Measurements from ENCODE around the gene PEX10.

The PEX10 gene

GRCh38 chr1:2418791-2419320 is 6.5 kb upstream of the PEX10 start:
- DNase-seq = no peak

- no peak for DNase-seq
Observed at GRCh38 chr1:2417833-2418225, 5.5 kb upstream of the PEX10 start.

- DNase-seq = no peak
Observed at GRCh38 chr1:2417083-2417832, 4.9 kb upstream of the PEX10 start.

GRCh38 chr1:2416403-2416802 is 4.0 kb upstream of the PEX10 start:
- DNase-seq = no peak

- DNase-seq = no peak
Observed at GRCh38 chr1:2415801-2416208, 3.4 kb upstream of the PEX10 start.

GRCh38 chr1:2415337-2415736 is 3.0 kb upstream of the PEX10 start:
- DNase-seq = no peak

GRCh38 chr1:2414297-2414958 is 2.1 kb upstream of the PEX10 start:
- peak; percentile 44 for DNase-seq

- no peak for DNase-seq
Observed at GRCh38 chr1:2413495-2414296, 1.3 kb upstream of the PEX10 start.

- no peak for DNase-seq
Observed at GRCh38 chr1:2412773-2413494, 570 bp upstream of the PEX10 start.

- DNase-seq = peak; percentile 15
Observed at GRCh38 chr1:2411801-2412394, 466 bp downstream of the PEX10 start.

- no peak for DNase-seq
Observed at GRCh38 chr1:2409745-2410144, 2.6 kb downstream of the PEX10 start.

- no peak for DNase-seq
Observed at GRCh38 chr1:2408859-2409276, 3.5 kb downstream of the PEX10 start.

- no peak for DNase-seq
Observed at GRCh38 chr1:2408456-2408855, 3.9 kb downstream of the PEX10 start.

GRCh38 chr1:2407991-2408275 is 4.4 kb downstream of the PEX10 start:
- no peak for DNase-seq

- no peak for DNase-seq
Observed at GRCh38 chr1:2407166-2407990, 5.0 kb downstream of the PEX10 start.

- no peak for DNase-seq
Observed at GRCh38 chr1:2406451-2407041, 5.8 kb downstream of the PEX10 start.

- no peak for DNase-seq
Observed at GRCh38 chr1:2405588-2406295, 6.6 kb downstream of the PEX10 start.

- no peak for DNase-seq
Observed at GRCh38 chr1:2404890-2405511, 7.4 kb downstream of the PEX10 start.

GRCh38 chr1:2404142-2404889 is 8.0 kb downstream of the PEX10 start:
- no peak for DNase-seq
